Stimulated activated CD4-positive, alpha-beta T cell treated with anti-CD3 and anti-CD28 coated beads, Interleukin-4, amount 100 ng/mL, for 24 hours (primary cell): ENCODE measurements around the gene CIAO2A.

Experiments used
- DNase-seq: peaks from one replicate; pipeline ENCODE4 v3.0.0-alpha.2; 2020

The CIAO2A gene

GRCh38 chr15:64037966-64038365 is 55.7 kb downstream of the CIAO2A start:
- DNase-seq = no peak

DNA sequence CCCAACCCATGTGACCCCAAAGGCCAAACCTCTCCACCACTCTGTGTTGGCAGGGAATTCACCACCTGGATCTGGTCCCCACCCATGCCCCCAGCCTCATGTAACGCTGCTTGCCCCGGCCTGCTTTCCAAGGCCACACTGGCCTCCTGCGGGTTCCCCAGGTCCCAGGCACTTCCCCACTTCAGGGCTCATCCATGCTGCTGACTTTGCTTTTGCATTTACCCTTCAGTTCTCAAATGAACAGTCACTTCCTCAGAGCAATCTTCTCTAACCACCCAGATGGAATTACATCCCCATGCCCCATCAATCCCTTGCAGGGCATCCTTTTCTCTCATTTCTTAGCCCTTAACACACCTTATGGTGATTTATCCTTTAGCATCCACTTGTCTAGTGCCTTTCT is 56.5 kb downstream of the CIAO2A start:
- DNase-seq = no peak

DNA sequence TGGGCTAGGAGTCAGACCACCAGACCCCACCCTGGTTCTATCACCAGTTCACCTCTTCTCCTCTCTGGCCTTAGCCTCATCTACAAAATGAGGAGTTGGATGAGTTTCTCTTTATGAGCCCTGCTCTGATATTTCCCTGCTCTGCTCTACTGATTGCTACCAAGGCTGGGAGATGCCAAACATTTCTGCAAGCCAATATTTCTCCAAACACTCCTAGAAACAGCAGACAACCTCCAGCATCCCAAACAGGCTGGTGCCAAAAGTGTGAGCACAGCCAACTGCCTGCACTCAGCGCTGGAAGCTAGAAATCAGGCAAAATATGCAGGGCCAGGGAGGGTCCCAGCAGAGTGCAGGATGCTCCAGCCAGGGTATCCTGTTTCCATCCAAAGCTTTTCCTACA is 58.1 kb downstream of the CIAO2A start:
- no peak for DNase-seq

GRCh38 chr15:64034519-64034918 is 59.1 kb downstream of the CIAO2A start:
- no peak for DNase-seq

GRCh38 chr15:64032329-64032728 is 61.3 kb downstream of the CIAO2A start:
- DNase-seq = no peak

- DNase-seq = no peak
These were observed 63.5 kb downstream of the CIAO2A start for GRCh38 chr15:64030123-64030522.

DNA sequence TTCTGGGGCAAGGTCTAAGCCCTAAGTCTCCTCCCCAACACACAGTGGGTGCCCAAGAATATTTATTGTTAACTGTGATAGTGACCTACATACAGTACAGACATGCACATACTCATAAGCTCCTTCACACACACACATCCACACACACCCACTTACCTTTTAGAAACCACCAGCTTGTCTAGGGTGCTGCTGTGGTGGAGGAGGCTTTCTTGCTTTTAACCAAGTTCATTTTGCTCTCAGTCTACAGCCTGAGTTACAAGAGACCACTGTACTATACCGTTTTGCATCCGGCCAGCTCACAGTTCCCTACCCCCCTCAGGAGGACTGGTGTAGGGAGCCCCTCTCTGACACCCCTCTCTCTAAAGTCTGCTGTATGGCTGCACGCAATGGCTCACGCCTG is 64.0 kb downstream of the CIAO2A start:
- DNase-seq = no peak

DNA sequence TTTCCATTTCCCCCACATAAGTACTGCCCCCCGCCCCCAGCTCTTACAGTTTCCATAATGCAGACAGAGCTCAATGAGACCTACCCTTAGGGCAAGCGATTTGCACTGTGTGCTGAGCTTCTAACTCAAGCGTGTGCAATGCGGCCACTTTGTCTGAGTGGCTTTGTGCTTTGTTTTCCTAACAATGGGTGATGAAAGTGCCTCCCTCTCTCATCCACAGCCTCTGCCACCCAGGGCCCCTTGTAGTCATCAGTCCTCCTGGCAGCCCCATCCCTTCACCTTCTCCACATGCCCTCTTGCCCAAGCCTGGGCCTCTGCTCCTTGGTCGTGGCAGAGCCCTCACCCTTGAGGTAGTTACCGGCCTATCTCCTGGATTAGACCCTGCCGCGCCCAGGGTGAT is 64.5 kb downstream of the CIAO2A start:
- no peak for DNase-seq

DNA sequence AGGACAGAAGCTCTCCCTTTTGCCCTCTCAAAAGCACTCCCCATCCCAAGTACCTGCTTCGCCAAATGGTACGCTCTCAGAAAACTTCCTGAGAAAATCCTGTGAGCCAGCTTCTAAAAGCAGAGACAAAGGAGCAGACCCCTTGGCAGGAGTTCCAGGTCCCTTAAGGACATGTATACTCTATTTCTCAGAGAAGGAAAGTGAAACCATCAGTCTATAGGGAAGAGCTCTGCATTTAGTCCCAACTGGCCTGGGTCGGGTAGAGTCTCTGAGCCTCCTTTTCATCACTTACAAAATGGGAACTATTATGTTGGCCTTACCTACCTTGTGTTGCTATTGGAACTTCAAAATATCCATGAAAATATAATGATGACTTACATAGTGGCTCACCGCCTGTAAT is 67.0 kb downstream of the CIAO2A start:
- no peak for DNase-seq

- no peak for DNase-seq
These were observed 69.2 kb downstream of the CIAO2A start for GRCh38 chr15:64024172-64025050.

DNA sequence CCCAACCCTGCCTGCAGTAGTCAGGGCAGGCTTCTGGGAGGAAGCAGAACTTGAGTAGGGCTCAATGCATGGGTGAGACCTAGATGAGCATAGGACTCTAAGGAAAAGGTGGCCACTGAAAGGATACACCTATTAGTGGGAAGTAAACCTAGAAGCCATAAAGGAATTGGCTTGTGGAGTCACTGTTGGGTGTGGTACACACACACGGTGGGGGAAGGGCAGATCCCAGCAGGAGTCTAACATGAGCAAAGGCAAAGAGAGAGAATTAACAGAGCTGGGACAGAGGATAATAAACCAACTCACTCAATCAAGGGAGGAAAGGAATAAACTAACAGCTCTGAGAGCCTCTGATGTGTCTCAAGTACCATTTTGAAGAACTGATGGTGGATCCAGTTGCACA is 70.4 kb downstream of the CIAO2A start:
- no peak for DNase-seq

- DNase-seq = no peak
These were observed 71.1 kb downstream of the CIAO2A start for GRCh38 chr15:64022571-64022970.
